SH-SY5Y (cell line): ENCODE data around the gene HNF4A.

Experiments used
- GATA2 ChIP-seq: IDR thresholded peaks from 2 replicates; pipeline ENCODE4 v1.6.1; 2011; ENCODE audit warnings: mild to moderate bottlenecking, low read depth, low read length
- GATA3 ChIP-seq: IDR thresholded peaks from 2 replicates; pipeline ENCODE4 v1.6.1; 2011; ENCODE audit warnings: low read depth, mild to moderate bottlenecking, low read length, moderate library complexity

GRCh38 chr20:44435630-44436335 is 80.3 kb downstream of the HNF4A start:
- TF ChIP-seq GATA2 (no peak), GATA3 (no peak)
